VCaP (cell line): ENCODE data around the gene GLTP.

Experiments
- H3K27ac ChIP-seq: fragments of 450-650 bp; 2 replicates; pipeline ENCODE4 v1.5.1; 2017
- CTCF ChIP-seq: fragments of 450-650 bp; conservative IDR thresholded peaks from 2 replicates; pipeline ENCODE4 v1.5.1; 2017; ENCODE audit warnings: mild to moderate bottlenecking, moderate library complexity

Gene GLTP

GRCh38 chr12:109900752-109901580, 20.6 kb upstream of the GLTP start:
- peak overlapping the region; percentile 89 for H3K27ac ChIP-seq
- TF ChIP-seq CTCF, result no peak

GRCh38 chr12:109899783-109900751, 19.7 kb upstream of the GLTP start, which contains the start of gene TCHP:
Gene TCHP (plus strand): TSS chr12:109900274. CDS start chr12:109903027, 2,753 bp downstream.
- peak within 1 kb of the TSS; percentile 89 for H3K27ac ChIP-seq
- peak; percentile 62 for TF ChIP-seq CTCF

GRCh38 chr12:109899345-109899744, 19.0 kb upstream of the GLTP start:
- H3K27ac ChIP-seq, result peak overlapping the region; percentile 89

- TF ChIP-seq CTCF, result no peak
Observed at GRCh38 chr12:109897029-109897428, 16.7 kb upstream of the GLTP start.

GRCh38 chr12:109896188-109896587, 15.8 kb upstream of the GLTP start:
- TF ChIP-seq CTCF, result no peak
- H3K27ac ChIP-seq, result no peak overlapping the region

More at GRCh38 chr12:109897029-109897428, 16.7 kb upstream of the GLTP start:
- H3K27ac ChIP-seq, result no peak overlapping the region

GRCh38 chr12:109894939-109895338, 14.6 kb upstream of the GLTP start:
- H3K27ac ChIP-seq, result no peak overlapping the region
- no peak for TF ChIP-seq CTCF

- no peak for TF ChIP-seq CTCF
- no peak overlapping the region for H3K27ac ChIP-seq
Observed at GRCh38 chr12:109893261-109893995, 13.1 kb upstream of the GLTP start.
